GM21619 (cell line): ENCODE data around the gene WNT8B.

Source experiments
- ATAC-seq: cut with Tn5 transposase; IDR thresholded peaks from one replicate; pipeline ENCODE4 v1.9.1; 2021; ENCODE audit not compliant: unreplicated experiment

Gene WNT8B

DNA sequence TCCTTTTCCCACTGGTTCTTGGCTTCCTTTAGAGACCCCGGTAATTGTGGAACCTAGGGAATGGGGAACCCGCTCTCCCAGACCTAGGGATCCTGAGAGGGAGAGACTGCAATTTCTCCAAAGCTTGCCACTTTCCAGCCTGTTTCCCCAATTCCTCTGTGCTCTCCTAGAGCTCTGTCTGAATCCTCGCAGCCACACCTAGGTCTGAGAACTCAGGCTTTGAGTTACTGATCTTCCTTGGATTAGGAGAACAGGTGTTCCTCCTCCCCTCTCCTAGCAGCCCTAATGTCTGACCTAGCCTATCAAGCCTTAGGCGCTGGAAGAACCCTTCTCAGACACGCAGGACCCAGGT lies 20.0 kb downstream of the WNT8B start:
- no peak for ATAC-seq

DNA sequence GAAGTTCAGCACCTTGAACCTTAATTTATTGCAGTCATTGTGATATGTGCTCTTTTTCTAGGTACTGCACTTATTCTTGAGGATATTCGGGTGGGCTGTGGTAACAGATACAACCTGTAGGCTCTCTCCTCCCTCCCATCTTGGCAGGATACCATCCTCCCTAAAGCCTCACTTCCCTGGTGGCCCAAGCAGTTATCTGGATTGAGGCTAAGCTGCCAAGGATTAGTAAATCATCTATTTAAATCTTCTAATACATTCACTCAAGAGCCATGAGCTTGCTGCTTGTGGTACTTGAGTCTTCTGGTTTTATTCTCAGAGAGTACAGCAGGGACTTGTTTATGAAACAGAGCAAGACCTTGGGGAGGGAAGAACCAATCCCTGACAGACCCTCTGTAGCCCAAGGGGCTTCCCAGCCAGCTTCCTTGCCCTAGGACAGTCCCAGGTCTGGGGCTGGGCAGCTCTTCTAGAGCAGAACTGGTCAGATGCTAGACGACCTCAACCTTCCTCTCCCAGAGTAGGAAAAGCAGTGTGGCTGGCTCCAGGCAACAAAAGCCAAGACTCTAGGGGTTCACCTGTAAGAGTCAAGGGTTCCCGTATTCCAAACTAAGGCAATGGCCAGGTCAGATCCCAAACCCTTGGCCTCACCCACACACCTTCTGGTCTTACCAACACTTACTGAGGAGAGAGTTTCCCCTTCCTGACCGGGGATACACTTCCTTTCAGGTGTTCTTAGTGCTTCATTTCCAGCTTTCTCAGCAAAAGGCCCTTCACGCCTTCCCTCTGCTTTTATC lies 21.3 kb downstream of the WNT8B start:
- ATAC-seq: no peak

DNA sequence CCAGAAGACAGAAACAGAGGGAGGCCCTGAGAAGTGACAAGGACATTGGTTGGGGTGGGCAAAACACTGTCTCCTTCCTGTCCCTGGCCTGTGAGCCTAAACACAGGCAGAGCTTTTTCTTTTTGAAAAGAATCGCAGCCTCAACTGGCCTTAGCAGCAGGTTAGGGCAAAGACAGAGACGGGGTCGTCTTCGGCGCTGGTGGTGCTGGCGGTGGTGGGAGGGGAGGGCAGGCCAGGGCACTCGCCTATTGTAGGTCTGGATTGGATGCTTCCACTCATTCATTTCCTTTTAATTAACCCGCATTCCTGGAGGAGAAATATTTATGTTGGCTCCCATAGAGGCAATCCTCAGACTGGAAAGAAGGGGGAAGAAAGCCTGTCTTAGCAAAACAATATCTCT lies 22.6 kb downstream of the WNT8B start:
- no peak for ATAC-seq

DNA sequence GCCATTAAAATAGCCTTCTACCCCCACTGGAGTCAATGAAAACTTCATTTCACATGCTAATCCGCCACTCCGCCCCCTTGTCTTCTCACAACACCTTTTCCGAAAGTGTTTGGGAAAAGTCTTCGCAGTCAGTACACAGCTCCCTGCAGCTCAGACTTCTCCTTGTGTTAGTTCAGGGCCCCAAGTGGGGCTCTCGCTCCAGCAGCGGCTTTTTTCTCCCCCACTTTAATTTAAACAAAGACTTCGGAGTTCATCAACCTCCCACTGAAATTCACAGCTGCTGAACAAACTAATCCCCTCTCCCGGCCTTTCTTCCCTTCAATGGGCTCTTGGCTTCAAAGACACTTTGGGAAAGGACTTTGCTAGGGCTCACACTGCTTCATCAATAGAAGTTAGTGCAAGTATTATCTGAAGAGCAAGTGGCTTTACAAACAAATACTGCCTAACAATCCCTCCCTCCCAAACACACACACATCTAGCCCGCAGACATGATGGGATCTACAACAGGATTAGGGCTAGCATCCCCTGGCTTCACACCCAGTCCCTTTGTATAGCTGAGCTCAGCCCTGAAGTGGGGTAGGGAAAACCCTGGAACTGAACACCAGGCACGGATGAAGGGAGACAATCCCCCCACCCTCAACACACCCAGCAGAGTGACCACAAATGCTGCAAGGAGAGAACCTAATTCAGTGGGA lies 23.1 kb downstream of the WNT8B start:
- ATAC-seq: no peak

DNA sequence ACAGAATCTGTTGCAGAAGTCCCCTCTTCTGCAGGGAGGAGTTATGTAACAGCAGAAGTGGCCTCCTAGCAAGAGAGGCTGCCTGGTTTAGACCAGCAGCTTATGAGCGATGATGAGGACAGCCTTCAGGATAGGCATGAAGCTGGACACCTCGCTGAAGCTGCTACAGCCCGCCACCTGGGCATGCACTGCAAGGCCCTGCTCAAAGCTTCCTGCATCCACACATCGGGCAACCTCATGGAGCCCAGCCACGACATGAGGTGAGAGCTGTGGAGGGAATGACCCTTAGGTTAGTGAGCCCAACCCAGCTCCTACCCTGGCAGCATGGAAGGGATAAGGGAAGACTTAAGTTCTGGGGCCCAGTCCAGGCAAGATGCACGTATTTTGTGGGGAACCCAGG lies 24.7 kb downstream of the WNT8B start:
- ATAC-seq: no peak

DNA sequence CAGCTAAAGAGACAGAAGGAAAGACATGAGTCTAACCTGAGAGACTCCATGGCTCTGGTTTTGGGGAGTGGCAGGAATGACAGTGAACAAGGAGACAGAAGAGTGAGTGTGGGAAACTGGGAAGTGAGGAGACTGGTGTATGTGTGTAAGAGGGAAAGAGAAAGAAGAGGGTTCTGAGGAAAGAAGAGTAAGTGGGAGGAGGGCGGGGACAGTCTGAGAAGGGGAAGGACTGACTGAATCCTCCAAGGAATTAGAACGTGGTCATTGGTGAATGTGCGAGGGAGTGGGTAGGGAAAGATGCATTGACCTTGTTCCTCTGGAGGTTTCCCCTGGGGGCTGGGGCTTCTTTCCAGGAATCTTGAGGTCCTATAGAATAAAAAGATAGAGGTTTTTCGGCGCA lies 26.6 kb downstream of the WNT8B start:
- ATAC-seq: no peak

DNA sequence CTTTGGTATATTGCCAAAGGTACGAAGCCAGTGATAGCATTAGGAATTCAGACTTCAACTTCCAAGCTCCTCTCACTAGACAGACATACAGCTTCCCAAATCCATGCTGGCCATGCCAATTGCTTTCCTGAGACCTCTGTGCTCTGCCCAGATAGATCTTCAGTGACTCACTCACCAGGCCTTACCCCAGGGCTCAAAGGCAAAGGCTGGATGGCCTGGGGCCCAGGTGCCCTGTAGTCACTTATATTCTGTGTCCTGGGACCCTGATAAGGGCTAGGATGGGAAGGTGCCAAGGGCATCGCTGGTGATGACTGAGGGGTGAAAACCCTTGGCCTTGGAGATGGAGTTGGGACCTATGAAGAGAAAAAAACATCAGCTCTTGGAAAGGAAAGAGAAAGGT lies 27.7 kb downstream of the WNT8B start:
- no peak for ATAC-seq

DNA sequence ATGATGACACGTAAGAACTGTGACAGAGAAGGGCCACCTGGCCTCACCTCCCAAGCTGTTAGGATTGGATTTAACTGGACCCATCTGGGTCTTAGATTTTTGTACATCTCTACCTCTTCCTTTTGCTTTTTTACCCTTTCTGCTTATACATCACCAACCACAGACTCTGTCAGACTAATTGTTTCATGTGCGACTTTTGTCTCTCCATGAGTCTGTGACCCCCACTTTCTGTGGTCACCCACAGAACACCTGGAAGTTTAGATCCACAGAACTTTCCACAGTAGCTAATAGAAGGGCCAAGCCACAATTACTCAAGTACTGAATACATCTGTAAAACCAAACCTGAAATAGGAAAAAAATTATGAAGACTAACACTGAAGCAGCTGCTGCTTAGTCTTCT lies 33.8 kb downstream of the WNT8B start:
- no peak for ATAC-seq

DNA sequence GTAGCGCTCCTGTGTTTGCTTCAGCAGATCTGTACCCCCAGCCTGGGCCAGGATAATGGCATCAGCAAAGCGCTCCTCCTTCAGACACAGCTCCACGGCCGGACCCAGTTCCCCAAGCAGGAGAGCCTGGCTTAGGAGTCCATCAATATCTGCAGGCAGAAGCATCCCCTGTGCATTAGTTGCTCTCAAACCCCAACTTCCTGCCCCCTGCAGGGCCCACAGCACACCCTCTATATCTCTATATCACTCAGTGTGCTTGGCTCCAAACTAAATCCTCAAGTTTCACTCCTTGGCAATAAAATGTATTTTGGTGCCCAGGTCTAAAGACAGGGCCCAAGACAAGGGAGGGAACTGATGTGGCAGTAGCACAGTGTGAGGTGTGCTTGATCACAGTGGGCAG lies 35.2 kb downstream of the WNT8B start:
- no peak for ATAC-seq

DNA sequence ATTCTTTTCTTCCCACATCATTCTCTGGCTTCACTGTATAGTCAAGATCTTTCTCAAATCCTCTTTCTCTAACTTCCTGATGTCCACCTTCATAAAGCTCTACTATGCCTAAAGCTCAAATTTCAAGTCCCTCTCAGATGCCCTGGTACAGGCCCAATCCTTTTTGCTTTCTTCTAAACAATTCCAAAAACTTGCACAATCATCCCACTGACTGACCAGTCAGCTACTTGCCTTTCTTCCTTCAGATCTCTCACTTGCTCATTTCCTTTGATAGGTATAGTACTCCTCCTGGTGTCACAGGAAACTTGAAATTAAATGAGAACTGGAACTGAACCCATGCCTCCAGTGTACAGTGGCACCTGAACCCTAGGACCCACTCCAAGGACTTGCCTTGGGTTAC lies 38.6 kb downstream of the WNT8B start:
- ATAC-seq: no peak

DNA sequence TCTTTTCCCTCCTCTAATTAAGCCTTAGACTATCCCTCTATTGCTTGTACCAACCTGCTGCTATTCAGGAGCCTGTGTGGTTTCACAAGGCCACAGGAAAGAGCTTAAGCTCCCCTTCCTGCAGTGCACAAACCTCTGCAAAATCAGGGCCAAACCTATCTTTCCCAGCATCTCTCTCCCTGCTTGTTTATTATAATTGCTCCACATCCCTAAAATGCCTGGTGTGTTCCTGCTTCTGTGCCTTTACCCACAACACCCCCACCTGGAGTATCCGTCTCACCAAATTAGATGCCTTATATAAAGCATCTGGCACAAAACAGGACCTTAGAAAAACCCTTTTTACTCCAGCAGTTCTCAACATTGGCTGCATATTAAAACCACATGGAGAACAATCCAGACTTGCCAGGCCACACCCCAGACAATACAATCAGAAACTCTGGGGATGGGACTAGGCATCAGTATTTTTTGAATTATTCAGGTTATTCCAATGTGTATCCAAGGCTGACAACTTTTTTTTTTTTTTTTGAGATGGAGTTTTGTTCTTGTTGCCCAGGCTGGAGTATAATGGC lies 40.2 kb downstream of the WNT8B start:
- no peak for ATAC-seq

DNA sequence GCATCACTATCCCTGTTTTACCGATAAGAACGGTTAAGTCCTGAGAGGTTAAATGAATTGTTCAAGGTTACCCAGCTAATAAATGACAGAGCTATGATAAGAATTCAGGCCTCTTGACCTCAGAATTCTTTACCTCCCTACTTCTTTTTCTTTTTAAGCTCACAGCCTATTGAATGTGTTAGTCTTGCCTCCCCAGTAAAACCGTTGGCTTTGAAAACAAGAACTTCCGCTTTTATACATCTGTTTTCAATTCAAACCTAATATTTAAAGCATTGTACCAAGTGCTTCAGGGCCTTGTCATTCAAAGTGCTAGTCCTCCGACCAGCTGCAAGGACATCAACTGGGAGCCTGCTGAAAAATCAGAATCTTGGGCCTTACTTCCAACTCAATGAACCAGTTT lies 41.3 kb downstream of the WNT8B start:
- no peak for ATAC-seq

DNA sequence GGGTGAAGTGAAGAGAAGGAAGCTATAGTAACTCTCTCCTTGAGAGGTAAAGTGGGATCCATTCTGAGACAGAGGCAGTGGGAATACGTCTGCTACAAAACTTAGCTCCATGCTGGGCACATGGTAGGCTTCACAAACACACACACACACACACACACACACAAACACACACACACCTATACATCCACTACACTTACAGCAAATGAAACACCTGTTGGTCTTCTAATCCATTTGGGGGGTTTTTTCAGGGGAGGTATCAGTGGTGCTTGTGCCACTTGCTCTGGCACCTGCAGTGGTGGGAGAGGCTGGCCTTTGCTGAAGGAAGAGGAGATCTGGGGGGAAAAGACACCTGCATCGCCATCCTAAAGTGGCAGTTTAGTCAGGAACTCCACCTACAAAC lies 42.4 kb downstream of the WNT8B start:
- ATAC-seq: no peak

DNA sequence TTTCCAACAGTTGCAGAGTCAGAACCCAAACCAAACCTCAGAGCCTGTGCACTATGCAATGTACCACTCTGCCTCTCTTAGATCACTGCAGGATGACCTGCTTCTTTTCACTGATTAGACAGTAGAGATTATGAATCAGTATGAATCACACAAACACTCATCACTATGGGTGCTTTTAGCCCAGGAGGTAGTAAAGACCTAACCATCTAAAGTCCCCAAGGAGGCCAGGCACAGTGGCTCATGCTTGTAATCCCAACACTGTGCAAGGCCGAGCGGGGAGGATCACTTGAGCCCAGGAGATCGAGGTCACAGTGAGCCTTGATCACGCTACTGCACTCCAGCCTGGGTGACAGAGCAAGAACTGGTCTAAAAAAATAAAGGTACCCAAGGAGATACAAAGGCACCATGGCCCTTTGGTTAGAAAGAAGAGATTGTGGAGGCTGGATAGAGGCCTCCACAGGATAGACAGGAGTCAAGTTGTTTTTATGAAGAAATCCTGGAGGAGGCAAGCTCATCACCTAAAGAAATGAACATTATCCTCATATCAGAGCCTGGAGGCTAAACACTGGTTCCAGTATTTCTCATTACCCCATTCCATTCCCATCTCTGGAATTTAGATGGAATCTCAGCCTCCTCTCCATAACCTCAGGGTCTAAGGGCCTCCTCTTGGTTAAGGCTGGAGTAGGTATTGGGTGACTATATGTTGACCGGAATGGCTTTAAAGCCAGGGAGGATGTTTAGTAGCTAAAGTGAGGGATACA lies 44.0 kb downstream of the WNT8B start:
- no peak for ATAC-seq

DNA sequence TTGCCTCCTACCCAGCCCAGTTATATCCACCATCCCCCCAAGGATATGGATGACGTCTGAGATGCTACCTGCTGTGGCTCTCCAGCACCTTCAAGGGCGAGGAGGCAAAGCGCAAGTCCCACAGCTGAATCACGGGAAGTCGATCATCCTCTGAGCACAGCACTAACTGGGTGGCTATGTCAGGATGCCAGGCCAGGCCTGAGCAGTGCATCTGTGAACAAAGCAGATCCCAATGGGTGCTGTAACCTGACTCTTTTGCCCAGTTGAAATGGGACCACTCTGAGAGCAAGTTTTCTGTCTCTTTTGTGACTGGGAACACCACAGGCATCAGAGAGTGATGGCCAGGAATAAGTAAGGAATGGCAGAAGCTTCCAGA lies 44.5 kb downstream of the WNT8B start:
- ATAC-seq: no peak

DNA sequence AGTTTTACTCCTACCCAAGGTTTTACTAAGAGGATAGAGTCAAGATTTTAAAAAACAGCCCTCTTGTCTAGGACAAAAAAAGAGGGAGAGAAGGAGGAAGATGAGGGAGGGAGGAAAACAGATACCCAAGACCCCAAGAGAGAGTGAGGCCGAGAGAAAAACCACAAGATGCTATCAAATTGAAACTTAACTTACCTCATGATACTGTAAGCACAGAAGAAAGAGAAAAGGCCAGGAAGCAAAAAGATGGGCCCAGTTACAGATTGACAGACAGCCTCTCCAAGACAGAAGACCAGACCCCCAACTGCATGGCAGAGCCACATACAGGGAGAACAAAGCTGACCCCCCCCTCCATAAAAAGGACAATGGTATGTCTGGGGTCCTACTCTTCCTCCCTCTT lies 45.5 kb downstream of the WNT8B start:
- ATAC-seq: no peak

DNA sequence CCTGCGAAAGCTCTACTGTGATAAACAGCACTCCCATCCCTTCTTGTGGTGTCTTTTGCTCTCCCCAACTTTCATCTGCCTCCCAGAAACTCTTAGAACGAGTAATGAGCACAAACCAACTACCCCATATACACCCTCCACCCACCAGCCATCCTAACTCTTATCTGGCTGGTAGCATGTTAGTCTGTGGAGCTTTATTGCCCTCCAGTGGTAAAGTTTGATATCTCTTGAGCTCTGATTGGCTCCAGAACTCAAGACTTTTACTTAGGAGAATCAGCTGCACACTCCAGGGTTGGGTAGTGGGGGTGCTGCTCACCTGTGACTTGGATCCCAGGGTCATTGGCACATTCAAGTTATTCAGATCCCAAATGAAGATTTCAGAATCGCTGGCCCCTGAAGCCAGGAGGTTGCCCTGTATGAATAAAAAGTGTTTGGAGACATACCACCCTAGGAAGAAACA lies 45.9 kb downstream of the WNT8B start:
- no peak for ATAC-seq

DNA sequence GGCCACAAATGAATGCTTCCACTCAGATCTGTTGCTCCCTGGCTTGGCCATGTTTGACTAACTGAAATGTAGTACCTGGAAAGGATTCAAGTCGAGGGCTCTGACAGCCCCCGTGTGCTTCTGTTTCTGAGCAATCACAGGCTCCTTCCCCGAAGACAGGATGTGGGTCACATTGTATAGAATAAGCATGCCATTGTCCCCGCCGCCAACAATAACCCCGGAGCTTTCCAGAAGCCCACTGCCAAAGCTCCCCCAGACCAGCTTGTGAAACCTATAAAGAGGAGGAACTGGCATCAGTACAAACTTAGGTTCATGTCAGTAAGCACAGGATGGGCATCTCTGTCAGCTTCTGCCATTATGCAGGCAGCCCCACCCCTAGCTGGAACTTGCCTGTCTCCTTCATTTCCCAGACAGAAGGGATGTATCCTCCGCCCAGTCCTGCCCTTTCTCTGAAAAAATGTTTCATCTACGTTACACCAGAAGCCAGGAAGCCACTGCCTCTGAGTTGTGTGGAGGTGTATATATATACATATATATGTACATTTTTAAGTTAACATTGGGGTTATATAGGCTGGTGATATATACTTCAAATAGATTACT lies 46.5 kb downstream of the WNT8B start:
- no peak for ATAC-seq

DNA sequence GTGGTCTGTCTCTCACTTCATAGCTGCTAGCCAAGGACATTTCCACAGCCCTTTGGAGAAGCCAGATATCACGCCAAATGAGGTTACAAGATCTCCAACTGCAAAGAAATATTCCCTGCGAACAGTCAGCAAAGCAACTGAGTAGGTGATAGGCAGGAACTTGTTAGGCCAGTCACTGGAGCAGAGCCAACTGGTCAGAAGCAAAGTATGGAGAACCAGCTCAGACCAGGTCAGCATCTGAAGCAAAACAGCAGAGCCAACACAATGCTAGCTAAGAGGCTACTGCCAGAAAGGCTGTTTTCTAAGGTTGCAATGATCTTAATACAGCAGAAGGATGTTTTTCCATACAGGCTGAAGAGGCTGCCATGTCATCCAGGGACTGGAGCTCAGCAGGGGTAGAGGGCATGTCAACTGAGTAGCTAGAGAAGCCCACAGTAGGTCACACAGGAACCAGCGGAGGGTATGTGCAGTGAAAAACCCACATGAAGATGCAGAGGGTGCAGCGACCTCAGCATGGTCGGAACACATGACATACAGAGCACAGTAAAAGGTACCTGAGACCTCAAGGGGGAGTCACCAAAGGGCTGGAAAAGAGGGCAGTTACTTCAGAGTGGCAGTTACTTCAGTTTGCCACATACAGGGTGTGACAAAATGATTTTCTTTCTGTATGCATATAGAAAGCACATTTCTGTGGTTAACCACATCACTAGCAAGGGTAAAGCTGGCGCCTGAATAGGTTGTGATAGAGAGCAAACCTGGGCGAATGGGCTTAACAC lies 47.9 kb downstream of the WNT8B start:
- no peak for ATAC-seq

DNA sequence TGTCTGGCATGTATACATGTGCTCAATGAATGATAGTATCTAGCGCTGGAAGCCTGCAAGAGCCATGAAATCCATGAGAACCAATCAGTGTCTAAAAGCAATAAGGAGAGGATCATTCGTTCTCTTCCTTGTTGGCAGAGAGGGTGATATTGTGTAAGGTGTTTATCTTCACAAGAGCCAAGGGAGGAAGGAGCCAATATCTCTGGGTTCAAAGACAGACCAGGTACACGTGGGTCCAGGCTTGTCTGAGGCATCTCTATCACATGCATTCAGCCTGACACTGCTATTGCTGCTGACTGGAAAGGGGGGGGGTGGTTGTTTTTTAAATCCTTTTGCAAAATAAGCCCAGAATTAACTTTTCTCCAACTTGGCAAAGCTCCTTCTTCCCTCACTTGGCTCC lies 52.8 kb downstream of the WNT8B start:
- ATAC-seq: no peak

DNA sequence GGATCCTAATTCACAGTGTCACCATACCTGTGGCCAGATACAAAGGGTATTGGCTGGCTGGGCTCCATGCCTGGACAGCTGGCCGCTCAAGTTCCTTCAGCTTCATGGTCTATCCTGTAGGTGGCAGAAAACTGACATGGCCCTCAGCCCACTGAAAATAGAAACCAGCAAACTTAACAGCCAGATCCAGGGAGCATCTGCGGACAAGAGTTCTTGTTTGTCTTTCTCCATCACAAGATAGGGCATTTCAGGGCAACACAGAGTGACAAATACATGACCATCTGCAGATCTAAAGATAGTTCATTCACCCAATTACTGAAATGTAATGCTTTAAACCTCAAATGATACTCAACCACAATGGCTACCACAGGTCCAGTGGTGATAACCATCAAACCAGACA lies 54.0 kb downstream of the WNT8B start:
- no peak for ATAC-seq
